ENCODE measurements around the gene CFAP77.

The CFAP77 gene

DNA sequence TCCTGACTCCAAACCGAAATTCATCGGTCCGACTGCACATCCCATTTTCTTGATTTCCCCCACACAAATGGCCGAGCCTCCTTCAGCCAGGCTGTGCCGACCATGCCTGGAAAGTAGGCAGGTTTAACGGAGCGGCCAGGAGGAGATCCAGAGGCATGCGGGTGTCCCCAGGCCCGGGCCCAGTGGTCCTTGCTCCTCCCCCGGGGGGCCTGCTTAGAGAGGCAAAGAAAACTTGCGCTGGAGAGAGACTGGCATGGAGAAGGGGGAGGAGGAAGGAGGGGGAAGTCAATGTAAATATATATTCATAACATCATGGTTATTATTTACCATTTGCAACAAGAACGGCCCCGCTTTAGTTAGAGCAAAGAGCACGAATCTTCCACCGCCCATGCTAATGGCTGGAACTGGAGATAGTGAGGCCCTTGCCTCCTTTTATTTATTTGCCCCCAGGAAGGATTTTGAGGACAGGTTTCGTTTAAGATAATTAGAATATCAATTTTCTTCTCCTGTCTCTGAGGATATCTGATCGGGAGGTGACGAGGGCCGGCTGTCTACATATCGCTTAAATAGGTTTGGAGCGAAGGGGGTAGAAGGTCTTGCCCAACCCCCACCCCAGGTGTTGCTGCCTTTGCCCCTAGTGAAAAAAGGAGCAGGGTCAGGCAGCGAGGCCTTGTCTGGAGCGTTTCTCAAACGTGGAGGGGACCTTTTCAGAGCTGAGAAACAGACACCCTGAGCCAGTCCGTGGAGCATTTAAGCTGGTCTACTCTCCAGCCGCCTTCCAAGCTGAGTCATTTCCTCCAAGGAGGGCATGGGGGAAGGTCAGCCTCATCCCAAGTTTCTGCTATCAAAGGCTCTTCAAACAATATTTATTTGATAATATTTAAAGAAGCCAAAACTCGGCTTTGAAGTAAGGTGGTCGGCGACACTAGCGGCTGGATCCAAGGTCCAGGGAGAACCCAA is 174.9 kb downstream of the CFAP77 start:
- DNase-seq = no peak

- no peak for DNase-seq
These were observed 176.2 kb downstream of the CFAP77 start for GRCh38 chr9:132585954-132586829.

DNA sequence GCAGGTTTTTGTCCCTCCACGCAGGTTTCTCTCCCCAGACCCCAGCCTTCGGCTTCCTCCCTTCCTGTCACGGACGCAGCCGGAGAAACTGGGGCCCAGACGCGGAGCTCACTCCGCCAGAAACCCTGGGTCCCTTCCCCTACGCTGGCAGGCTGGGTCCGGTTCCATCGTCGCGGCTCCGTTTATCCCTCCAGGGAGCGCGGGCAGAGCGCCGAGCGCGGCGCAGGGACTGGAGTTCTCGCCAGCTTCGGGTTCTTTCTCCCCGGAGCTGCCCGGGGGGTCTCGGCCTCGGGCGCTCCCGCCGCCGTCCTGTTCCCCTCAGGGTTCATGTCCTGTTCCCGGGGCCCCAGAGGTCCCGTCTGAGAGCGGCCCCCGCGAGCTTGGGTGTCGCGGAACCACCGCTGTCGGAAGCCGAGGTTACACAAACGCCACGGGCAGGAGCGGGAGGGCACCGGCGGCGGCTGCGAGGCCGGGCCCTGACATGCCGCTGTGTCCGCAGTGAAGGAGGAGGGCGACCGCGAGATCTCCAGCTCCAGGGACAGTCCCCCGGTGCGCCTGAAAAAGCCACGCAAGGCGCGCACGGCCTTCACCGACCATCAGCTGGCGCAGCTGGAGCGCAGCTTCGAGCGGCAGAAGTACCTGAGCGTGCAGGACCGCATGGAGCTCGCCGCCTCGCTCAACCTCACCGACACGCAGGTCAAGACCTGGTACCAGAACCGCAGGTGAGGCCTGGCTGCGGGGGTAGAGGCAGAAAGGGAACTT is 177.0 kb downstream of the CFAP77 start:
- DNase-seq = no peak

GRCh38 chr9:132587592-132587955 is 177.6 kb downstream of the CFAP77 start:
- DNase-seq = no peak

DNA sequence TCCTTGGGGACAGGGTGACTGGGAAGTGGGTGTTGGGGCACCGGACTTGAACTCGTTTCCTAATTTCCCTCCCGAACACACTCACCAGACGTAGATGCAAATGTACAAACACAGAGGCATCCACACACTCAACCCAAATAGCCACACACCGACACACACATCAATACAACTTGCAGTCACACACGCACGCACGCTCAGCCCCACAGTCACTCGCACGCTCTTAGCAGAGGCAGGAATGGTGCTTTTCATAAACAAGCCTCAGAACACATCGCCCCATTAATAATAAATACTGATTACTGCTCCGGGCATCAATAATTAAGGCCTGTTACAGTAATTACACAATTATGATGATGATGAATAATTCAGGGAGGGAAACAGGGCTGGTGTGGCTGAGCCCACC is 178.1 kb downstream of the CFAP77 start:
- no peak for DNase-seq

- DNase-seq = no peak
These were observed 178.6 kb downstream of the CFAP77 start for GRCh38 chr9:132588501-132589147.

DNA sequence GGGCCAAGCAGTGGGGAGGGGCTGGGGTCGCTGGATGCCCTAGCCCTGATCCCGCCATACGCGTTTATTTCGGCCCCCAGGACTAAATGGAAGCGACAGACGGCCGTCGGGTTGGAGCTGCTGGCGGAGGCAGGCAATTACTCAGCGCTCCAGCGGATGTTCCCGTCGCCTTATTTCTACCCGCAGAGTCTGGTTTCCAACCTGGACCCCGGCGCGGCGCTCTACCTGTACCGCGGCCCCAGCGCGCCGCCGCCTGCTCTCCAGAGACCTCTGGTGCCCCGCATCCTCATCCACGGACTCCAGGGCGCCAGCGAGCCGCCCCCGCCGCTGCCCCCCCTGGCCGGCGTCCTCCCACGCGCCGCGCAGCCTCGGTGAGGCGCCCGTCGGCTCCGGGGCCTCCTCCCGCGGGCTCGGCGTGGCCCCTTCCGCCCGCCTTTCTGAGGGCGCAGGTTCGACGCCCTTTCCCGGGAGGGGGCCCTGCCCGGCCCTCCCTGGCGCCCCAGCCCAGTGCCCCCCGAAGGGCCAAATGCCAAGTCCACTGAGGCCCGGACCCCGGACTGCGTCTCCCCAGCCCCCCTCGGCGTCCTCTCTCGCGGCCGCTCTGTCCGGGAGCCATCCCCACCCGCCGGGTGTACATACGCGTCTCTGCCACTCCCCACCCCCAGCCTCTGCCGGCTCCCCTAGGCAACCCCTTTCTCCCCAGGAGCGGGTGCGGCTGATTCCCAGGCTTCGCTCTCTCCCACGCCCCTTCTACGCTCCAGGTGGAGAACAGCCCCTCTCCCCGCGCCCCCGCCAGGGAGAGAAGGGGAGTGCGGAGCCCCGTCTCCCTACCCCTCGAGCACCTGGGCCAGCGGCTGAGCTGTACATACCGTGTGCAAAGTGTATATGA is 179.4 kb downstream of the CFAP77 start:
- DNase-seq = no peak

GRCh38 chr9:132590037-132590317 is 180.0 kb downstream of the CFAP77 start:
- no peak for DNase-seq

- no peak for DNase-seq
These were observed 180.5 kb downstream of the CFAP77 start for GRCh38 chr9:132590318-132591182.

GRCh38 chr9:132591244-132591643 is 181.2 kb downstream of the CFAP77 start:
- no peak for DNase-seq

DNA sequence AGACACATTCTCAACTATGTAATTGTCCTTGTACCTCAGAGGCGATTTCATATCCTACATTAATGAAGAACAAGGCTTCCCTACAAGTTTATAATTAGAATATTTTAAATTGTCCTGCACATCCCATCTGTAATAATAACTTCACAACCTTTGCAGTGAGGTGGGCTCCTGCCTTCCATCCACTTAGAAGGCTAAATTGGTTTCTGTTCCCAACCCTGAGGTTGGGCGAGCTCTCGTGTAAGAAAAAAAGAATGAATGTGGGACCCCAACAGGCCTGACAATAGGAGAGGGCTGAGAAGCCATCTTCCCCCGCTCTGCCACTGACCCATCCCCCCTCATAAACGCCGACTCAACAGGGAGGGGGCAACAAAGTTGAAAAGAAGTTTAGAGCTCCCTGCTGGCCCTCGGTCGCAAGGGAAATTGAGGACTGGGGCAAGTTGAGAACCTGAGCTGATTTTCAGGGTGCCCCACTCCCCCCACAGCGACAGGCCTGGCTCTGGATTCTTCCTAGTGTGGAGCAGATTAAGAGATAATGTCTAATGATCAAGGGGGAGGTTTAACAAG is 181.8 kb downstream of the CFAP77 start:
- DNase-seq = no peak

DNA sequence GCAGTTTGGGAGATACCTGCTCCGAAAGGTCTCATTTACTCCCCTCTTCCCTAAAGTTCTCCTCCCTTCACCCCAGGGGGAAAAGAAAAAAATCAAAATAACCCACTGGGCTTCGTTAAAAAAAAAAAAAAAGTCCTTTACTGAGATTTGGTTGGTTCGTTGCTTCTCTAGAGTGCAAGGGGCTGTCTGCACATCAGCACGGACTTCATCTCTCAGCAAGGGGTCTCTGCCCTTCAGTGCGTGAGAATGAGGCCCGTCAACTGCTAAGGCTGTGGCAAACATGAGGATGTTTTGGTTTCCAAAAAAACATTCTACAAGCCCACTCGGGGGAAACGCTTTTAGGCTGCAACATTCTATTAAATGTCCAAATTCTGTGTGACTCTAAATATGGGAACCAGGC is 182.4 kb downstream of the CFAP77 start:
- no peak for DNase-seq

DNA sequence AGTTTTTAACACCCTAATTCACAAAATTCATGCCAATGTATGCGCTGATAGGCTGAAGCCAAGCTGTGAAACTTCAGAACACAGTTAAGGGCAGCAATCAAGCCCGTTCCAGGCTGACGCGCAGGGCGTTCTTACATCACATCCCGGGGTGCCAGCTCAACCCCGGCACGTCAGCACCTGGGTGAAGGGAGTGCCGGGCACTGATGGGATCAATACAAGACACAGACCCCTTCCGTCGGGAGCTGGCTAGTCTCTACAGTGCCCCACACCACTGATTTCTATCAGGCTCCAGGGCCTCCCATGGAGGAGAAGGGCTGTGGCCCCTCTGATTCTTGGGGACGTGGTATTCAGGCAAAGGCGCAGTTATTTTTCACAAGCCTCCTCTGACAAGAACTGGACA is 184.4 kb downstream of the CFAP77 start:
- DNase-seq = no peak

GRCh38 chr9:132595319-132595718 is 185.3 kb downstream of the CFAP77 start:
- DNase-seq = no peak

GRCh38 chr9:132596200-132596599 is 186.2 kb downstream of the CFAP77 start:
- no peak for DNase-seq

- no peak for DNase-seq
These were observed 187.2 kb downstream of the CFAP77 start for GRCh38 chr9:132597073-132597775.

- DNase-seq = no peak
These were observed 190.4 kb downstream of the CFAP77 start for GRCh38 chr9:132600326-132600984.

DNA sequence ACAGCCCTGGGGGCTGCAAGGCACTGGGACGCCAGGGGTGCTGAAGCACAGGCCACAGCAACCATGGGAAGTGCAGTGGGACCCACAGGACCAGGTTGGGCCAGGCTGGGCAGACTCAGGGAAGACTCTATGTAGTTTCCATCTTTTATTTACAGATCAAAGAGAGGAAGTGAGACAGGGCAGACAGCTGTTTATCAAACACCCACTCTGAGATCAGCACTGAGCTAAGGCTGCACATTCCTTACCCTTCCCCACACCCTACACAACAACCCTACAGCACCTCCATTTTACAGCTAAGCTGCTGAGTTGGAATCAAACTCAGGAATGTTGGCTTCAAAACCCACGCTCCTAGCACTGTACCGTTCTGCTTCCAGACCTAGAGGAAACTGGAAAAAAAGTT is 192.2 kb downstream of the CFAP77 start:
- DNase-seq = no peak

DNA sequence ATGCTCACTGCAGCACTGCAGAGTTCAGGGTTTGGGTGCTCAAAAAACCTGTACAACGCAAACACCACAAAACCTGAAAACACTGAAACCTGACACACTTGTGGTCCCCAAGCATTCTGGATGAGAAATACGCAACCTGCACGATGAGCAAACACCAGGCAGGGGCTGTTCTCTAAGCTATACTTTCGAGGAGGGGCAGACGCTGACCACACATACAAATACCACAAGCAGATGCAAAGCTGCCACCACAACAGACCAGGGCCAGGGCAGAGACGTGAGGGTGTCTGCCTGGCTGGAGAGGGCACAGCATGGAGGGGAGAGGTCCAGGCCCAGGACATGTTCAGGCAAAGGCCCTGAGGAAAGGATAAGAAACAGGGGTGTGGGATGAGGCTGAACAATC is 195.4 kb downstream of the CFAP77 start:
- no peak for DNase-seq

Data from NCI-H187 treated with DMSO at 0.1 percent for 48 hours (cell line).